ENCODE measurements around the gene CREBL2.
"Not testable (repeated sequence)": the region's sequence is repeated elsewhere in the genome, so short reads cannot be mapped to it uniquely, and the experiment has no call there.

Gene CREBL2

DNA sequence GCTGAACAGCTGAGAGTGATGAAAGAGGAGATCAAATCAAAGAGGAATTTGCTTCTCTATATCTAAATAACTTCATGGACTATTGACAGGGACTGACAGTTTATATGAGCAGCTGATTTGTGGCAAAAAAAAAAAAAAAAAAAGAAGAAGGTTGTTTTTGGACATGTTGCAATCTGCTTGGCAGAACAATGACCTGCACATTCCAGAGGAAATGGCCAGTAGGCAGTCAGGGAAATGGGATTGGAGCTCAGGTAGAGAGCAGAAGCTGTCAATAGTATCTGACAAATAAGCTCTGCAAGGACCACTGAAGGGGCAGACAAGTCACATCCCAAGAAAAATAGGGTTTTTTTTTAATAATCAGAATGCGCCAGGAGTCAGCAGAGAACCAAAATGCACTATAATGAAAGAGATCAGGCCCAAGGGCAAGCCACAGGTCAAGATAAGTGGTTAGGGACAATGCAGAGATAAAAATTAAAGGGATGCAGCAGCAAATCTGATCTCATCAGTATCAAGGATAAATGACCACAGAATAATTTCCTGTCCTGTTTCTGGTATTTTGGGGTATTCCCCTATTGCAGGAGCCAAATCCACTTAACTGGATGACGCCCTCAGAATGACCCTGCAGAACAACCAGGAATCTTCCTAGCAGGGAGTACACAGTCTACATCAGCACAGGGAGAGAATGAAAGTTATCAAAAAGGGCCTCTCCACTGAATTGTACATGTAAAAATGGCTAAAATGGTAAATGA lies 26.4 kb upstream of the CREBL2 start:
- FAIRE-seq (no peak), DNase-seq (ENCODE audit: insufficient read length, low spot score) (no peak)
- no peak for TF ChIP-seq POLR2A (IDR thresholded peaks at IDR 0.05; ENCODE audit: low read depth, low read length)

DNA sequence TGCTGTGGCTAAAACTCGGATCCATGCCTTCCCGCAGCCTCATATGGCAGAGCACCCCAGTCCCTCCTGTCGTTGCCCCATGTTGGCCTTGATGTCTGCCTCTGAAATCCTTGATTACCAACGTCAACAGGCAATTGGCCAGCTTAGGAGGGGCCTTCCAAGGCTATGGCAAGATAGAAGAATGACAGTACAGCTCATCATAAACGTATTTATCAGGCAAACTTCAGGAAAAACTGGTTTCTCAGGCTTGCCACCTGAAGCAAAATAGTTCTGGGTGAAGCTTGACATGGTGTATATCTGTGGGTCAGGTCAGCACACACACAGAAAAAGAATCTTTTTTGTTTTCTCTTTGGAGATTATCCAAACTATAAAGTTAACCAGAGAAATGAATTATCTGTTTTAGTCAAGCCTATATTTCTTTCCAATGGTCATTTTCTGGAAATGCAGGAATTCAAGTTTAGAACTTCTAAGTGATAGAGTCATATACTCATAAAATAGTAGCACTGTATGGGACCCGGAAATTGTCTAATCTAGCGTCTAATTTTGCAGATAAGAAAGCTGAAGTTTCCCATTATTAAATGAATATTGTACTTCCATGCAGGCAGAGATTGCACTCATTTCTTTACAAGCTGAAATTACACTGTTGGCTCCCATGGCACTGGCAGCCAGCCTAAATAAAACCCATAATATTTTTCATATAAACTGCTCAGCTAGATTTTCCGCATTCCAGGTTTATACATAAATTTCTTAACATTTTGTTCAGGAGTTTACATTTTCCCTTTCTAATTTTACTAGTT lies 24.6 kb upstream of the CREBL2 start:
- no peak for FAIRE-seq
- no peak for DNase-seq (ENCODE audit: insufficient read length, low spot score)
- TF ChIP-seq POLR2A (IDR thresholded peaks at IDR 0.05; ENCODE audit: low read depth, low read length): no peak

DNA sequence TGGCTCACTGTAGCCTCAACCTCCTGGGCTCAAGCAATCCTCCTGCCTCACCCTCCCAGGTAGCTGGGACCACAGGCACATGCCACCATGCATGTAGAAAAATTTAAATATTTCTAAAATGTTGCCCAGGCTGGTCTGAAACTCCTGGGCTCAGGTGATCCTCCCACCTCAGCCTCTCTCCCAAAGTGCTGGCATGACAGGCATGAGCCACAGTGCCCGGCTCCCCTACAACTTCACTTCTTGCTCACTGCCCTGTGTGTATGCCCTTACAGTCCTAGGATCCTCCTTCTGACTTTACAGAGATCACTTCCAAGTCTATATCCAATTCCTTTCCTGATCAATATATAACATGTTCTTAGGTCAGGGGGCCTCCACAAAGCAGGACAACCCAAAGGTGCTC lies 23.8 kb upstream of the CREBL2 start:
- DNase-seq (ENCODE audit: insufficient read length, low spot score) (no peak), FAIRE-seq (no peak)
- TF ChIP-seq POLR2A (IDR thresholded peaks at IDR 0.05; ENCODE audit: low read depth, low read length): no peak

DNA sequence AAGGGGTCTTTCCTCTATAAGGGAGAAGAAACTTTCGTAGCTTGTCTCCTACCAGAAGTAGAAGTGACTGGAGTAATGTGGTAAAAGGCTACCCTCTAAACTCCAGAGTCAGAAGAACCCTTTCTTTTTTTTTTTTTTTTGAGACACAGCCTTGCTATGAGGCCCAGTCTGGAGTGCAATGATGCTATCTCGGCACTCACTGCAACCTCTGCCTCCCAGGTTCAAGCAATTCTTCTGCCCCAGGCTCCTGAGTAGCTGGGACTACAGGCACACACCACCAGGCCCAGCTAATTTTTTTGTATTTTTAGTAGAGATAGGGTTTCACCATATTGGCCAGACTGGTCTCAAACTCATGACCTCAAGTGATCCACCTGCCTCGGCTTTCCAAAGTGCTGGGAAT lies 23.2 kb upstream of the CREBL2 start:
- not testable (repeated sequence) for DNase-seq (ENCODE audit: insufficient read length, low spot score); FAIRE-seq

DNA sequence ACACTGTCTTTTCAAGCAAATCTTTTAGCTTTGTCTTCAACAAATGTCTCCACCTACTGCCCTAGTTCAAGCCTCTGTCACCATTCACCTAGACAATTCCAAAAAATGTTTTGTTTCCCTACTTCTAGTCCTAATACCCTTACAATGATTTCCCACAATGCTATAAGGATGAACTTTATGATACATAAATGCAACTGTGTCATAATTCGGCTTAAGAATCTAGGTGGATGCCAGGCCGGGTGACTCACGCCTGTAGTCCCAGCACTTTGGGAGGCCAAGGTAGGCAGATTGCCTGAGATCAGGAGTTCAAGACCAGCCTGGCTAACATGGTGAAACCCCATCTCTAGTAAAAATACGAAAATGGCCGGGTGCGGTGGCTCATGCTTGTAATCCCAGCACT lies 20.7 kb upstream of the CREBL2 start:
- FAIRE-seq (no peak), DNase-seq (ENCODE audit: insufficient read length, low spot score) (no peak)
- TF ChIP-seq POLR2A (IDR thresholded peaks at IDR 0.05; ENCODE audit: low read depth, low read length): no peak

DNA sequence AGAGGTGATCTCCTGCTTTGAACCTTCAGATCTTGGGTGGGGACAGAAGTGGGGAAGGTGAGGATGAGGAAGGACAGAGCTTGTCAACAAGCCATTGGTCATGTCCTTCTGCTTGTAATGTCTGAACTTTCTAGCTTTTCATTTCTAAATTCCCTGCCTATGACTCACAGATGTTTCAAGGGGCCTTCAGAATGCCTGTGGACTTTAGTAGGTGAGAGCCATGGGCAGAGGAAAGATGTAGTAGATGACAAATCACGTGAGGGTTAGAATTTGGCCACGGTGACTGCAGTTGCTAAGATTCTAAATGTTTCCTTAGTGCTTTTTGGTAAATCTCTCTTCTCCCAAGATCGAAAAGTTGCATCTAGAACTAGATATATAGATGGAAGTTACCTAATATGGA lies 18.7 kb upstream of the CREBL2 start:
- FAIRE-seq (no peak), DNase-seq (ENCODE audit: insufficient read length, low spot score) (peak; percentile 39)
- no peak for TF ChIP-seq POLR2A (IDR thresholded peaks at IDR 0.05; ENCODE audit: low read depth, low read length)

DNA sequence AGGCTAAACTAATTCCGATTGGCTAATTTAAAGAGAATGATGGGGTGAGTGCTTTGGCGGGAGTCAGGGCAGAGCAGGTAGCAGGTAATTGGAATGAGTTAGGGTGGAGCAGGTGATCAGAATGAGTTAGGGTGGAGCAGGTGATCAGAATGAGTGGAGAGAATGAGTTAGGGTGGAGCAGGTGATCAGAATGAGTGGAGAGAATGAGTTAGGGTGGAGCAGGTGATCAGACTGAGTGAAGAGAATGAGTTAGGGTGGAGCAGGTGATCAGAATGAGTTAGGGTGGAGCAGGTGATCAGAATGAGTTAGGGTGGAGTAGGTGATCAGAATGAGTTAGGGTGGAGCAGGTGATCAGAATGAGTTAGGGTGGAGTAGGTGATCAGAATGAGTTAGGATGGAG lies 15.7 kb upstream of the CREBL2 start:
- not testable (repeated sequence) for FAIRE-seq

DNA sequence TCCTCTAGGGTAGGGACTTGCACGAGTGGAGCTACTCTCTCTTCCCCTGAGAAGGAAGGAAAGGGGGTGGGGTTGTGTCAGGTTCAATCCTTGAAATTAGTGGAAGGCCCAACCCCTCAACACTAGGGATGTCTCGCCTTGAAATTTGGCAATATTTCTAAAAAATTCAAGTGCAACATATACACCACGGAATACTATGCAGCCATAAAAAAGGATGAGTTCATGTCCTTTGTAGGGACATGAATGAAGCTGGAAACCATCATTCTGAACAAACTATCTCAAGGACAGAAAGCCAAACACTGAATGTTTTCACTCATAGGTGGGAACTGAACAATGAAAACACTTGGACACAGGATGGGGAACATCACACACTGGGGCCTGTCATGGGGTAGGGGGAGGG lies 15.1 kb upstream of the CREBL2 start:
- not testable (repeated sequence) for DNase-seq (ENCODE audit: insufficient read length, low spot score); FAIRE-seq

More for the DNA sequence above, 15.7 kb upstream of the CREBL2 start:
- DNase-seq (ENCODE audit: insufficient read length, low spot score): not testable (repeated sequence)

DNA sequence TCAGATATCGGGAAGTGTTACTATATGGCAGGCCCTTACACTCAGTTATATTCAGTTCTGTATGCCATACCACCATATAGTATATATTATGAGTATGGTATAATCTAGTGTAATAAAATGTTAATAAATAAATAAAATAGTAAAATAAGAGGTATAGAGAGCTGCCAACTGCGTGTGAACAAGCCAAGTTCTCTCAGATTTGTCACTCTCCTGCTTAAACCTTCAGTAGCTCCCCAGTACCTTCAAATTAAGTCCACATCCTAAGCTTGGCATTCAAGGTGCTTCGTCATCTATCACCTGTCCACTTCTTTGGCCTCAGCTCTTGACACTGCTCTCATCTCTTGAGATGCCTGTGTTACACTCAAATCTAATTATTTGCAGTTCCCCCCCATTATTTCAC lies 12.8 kb upstream of the CREBL2 start:
- no peak for FAIRE-seq
- no peak for TF ChIP-seq POLR2A (IDR thresholded peaks at IDR 0.05; ENCODE audit: low read depth, low read length)
- no peak for DNase-seq (ENCODE audit: insufficient read length, low spot score)

DNA sequence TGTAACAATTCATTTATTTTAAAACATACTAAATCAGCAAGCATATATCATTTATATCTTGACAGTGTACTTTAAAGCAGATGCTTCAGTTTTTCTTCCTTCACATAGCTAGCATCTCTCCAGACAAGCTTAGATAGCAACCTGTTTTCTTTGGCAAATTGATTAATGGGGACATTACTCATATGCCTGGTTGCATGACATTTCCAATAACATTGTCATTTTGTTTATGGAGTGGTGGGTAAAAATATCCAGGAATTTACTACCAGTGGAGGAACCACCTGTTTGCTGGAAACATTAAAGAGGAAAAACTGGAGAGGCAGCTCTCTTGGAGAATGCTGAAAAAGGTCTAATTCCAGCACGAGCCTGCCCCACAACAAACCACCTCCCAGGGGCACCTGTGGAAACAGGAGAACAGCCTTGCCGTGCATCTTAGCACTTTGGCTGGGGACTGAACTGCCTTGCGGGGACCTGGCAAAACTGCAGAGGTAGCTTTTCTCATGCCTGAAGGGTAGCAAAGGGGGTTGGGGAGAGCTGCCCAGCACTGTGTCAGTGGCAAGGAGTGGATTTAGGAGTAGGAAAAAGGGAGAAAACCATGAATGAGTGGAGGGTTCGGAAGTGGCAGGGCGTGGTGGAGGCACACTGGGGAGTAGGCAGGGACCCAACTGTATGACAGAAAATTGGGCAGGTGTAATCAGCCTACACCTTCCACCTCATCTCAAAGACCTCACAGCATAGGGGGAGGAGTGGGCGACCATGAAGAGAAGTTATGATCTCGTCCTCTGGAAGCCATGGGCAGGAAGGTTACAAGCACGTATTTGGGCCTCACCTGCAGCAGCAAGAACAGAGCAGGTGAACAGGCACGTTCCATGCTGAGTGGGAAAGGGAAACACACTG lies 11.7 kb upstream of the CREBL2 start:
- DNase-seq (ENCODE audit: insufficient read length, low spot score) (no peak), FAIRE-seq (no peak)
- TF ChIP-seq POLR2A (IDR thresholded peaks at IDR 0.05; ENCODE audit: low read depth, low read length): no peak

DNA sequence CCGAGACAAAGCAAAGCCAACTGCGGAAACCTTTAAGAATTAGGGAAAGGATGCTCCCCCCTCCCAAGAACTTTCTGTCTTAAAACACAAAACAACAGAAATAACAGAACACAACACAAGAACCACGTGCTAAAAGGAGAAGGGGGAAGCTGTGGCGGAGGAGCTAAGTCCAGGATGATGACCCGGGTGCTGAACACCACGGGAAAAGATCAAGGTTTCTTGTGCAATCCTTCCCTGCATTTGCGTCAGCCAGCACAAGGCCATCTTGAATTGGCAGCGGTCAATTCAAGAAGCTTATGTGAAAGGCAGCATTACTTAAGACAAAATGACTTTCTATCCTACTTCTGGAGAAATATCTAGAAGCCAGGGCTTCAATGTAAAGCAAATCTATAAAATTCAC lies 11.0 kb upstream of the CREBL2 start:
- no peak for TF ChIP-seq POLR2A (IDR thresholded peaks at IDR 0.05; ENCODE audit: low read depth, low read length)
- FAIRE-seq (no peak), DNase-seq (ENCODE audit: insufficient read length, low spot score) (no peak)

DNA sequence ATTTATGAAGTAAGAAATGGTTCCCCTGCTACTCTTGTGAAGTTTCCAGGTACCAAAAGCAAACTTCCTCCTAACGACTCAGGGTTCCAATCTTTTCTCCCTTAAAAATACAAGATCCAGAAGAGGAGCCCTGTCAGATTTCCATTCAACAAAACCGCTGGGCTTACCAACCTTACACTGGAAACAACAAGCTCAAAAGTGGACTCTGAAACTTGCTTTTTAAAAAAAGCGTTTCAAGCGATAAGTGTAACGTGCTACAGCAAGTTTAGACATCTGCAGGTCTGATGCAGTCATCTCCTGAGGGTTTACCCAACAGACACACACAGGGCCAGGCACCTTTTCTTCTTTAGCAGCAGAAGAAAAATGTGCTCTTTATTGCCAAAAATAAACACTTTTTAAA lies 6.9 kb upstream of the CREBL2 start:
- no peak for DNase-seq (ENCODE audit: insufficient read length, low spot score)
- FAIRE-seq: no peak
- TF ChIP-seq POLR2A (IDR thresholded peaks at IDR 0.05; ENCODE audit: low read depth, low read length): no peak

DNA sequence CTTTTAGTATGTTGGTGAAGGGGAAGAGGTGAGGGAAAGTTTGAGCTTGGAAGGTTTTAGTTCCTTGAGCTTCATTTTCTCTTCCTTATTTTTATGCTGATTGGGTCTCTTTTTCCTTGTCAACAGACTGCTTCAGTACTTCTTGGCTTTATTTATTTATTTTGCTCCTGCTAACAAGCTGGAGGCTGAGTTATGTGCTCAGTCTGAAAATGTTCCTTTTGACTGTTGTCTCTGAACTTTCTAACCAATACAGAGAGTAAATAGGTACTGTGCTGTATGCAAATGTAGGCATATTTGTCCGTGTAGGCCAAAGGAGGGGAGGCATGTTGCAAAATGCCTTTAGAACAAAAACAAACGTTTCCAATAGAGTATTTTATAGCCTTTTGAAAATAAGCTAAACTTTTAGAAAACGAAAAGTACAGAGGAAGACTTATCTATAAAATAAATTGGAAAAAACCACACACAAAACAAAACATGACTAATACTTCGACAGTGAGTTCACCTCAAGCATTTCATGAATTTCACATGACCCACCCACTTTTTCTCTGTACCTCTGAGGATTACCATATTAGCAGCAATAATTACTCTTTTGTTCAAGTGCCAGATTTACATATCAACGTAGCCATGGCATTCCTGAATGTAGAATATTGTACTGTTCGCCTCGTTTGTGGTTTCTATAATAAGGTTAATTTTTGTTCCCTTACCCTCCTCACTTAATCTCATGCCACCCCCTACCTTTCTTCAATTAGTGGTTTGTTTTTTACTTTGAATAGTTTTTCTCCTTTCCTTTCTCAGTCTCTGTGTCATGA lies 4.7 kb upstream of the CREBL2 start:
- TF ChIP-seq POLR2A (IDR thresholded peaks at IDR 0.05; ENCODE audit: low read depth, low read length): no peak
- no peak for DNase-seq (ENCODE audit: insufficient read length, low spot score)
- FAIRE-seq: peak; percentile 6
